GM12872 (cell line): ENCODE measurements around the gene TERF2IP.

Experiments used
- CTCF ChIP-seq: IDR thresholded peaks from 3 replicates; pipeline ENCODE4 v1.5.1; 2011; ENCODE audit warnings: low read depth, mild to moderate bottlenecking, low read length, moderate library complexity; ENCODE audit not compliant: insufficient read depth

Gene TERF2IP

GRCh38 chr16:75626806-75627205 lies 20.8 kb upstream of the TERF2IP start:
- no peak for TF ChIP-seq CTCF

- TF ChIP-seq CTCF = no peak
Measured at GRCh38 chr16:75627851-75628250, 19.7 kb upstream of the TERF2IP start.

GRCh38 chr16:75628351-75628750 lies 19.2 kb upstream of the TERF2IP start:
- no peak for TF ChIP-seq CTCF

GRCh38 chr16:75629132-75629531 lies 18.4 kb upstream of the TERF2IP start:
- no peak for TF ChIP-seq CTCF

GRCh38 chr16:75630052-75630451 lies 17.5 kb upstream of the TERF2IP start:
- no peak for TF ChIP-seq CTCF

- no peak for TF ChIP-seq CTCF
Measured at GRCh38 chr16:75632857-75633256, 14.7 kb upstream of the TERF2IP start.

GRCh38 chr16:75635036-75635435 lies 12.5 kb upstream of the TERF2IP start:
- no peak for TF ChIP-seq CTCF

- TF ChIP-seq CTCF = no peak
Measured at GRCh38 chr16:75640598-75640997, 7.0 kb upstream of the TERF2IP start.
